NCI-H1417 treated with DMSO at 0.1 percent for 48 hours (cell line): ENCODE data around the gene KIF19.

Experiments used
- DNase-seq: peaks from one replicate; lab custom pipeline; 2025; lab: John Stamatoyannopoulos, UW

KIF19 gene

GRCh38 chr17:74305865-74306654 is 20.0 kb upstream of the KIF19 start:
- DNase-seq = no peak

- DNase-seq = no peak
Observed at GRCh38 chr17:74307984-74308773, 17.8 kb upstream of the KIF19 start.

GRCh38 chr17:74309902-74310301 is 16.1 kb upstream of the KIF19 start:
- no peak for DNase-seq

GRCh38 chr17:74314877-74315276 is 11.1 kb upstream of the KIF19 start:
- no peak for DNase-seq

GRCh38 chr17:74316220-74316619 is 9.8 kb upstream of the KIF19 start:
- DNase-seq = no peak

- DNase-seq = no peak
Observed at GRCh38 chr17:74317071-74317470, 9.0 kb upstream of the KIF19 start.

- no peak for DNase-seq
Observed at GRCh38 chr17:74318391-74318790, 7.6 kb upstream of the KIF19 start.

- no peak for DNase-seq
Observed at GRCh38 chr17:74324521-74324920, 1.5 kb upstream of the KIF19 start.

GRCh38 chr17:74325376-74325742 is 667 bp upstream of the KIF19 start:
- no peak for DNase-seq

GRCh38 chr17:74326506-74326905 is 480 bp downstream of the KIF19 start:
- DNase-seq = no peak

- no peak for DNase-seq
Observed at GRCh38 chr17:74328487-74328886, 2.5 kb downstream of the KIF19 start.

GRCh38 chr17:74329378-74329777 is 3.4 kb downstream of the KIF19 start:
- DNase-seq = no peak

- no peak for DNase-seq
Observed at GRCh38 chr17:74330446-74330845, 4.4 kb downstream of the KIF19 start.

- no peak for DNase-seq
Observed at GRCh38 chr17:74332017-74332650, 6.1 kb downstream of the KIF19 start.

GRCh38 chr17:74332763-74333283 is 6.8 kb downstream of the KIF19 start:
- DNase-seq = peak; percentile 78

GRCh38 chr17:74334393-74335039 is 8.5 kb downstream of the KIF19 start:
- no peak for DNase-seq

GRCh38 chr17:74335529-74336062 is 9.6 kb downstream of the KIF19 start:
- no peak for DNase-seq

- no peak for DNase-seq
Observed at GRCh38 chr17:74336307-74336706, 10.3 kb downstream of the KIF19 start.

GRCh38 chr17:74337834-74338500 is 11.9 kb downstream of the KIF19 start:
- DNase-seq = no peak

GRCh38 chr17:74339537-74340195 is 13.6 kb downstream of the KIF19 start:
- DNase-seq = no peak
